Activated T-cell treated with anti-CD3 and anti-CD28 coated beads, Interleukin-2, amount 50 U/mL, for 72 hours (primary cell): ENCODE data around the gene SLC38A10. TPM values are rescaled to one million over a fixed set of nuclear protein-coding genes. Genes with fewer than 3 reads are reported as not detected.
"Not testable (repeated sequence)": the region's sequence is repeated elsewhere in the genome, so short reads cannot be mapped to it uniquely, and the experiment has no call there.

ENCODE experiments used
- ATAC-seq, 2 donors: fragments of 150-1000 bp; cut with Tn5 transposase; replicated peaks in 1 of 2; 2 replicates each; pipeline ENCODE4 v1.10.0; 2021; ENCODE audit warnings: moderate library complexity in 2 of 2, mild to moderate bottlenecking in 1 of 2
- DNase-seq, 2 donors: peaks; one replicate each; pipeline ENCODE4 v3.0.0; 2021 to 2022; ENCODE audit warnings: mixed read lengths in 1 of 2
- H3K27ac Mint-ChIP-seq: one replicate; pipeline ENCODE4 v1.8.0; 2022; ENCODE audit warnings: mild to moderate bottlenecking, moderate library complexity, mixed read lengths
- H3K27me3 Mint-ChIP-seq: one replicate; pipeline ENCODE4 v1.8.0; 2022; ENCODE audit warnings: low read depth, mixed read lengths
- H3K36me3 Mint-ChIP-seq, 2 donors: one replicate each; pipeline ENCODE4 v1.8.0; 2022; ENCODE audit warnings: mixed read lengths in 2 of 2, mild to moderate bottlenecking in 1 of 2; ENCODE audit not compliant: insufficient read depth in 2 of 2
- H3K4me1 Mint-ChIP-seq: one replicate; pipeline ENCODE4 v1.8.0; 2022; ENCODE audit warnings: low read depth, mixed read lengths
- H3K4me3 Mint-ChIP-seq, 2 donors: one replicate each; pipeline ENCODE4 v1.8.0; 2022; ENCODE audit warnings: mild to moderate bottlenecking in 2 of 2, mixed read lengths in 2 of 2, moderate library complexity in 2 of 2
- H3K9me3 Mint-ChIP-seq, 2 donors: one replicate each; pipeline ENCODE4 v1.8.0; 2022; ENCODE audit warnings: mixed read lengths in 2 of 2
- total RNA-seq, 2 donors: library from RNA; stranded (reverse); gene quantifications; one replicate each; pipeline ENCODE4 v1.2.3, GENCODE V29; 2022

The SLC38A10 gene
- total RNA-seq, 2 donors from 2014 or later, result 49.8 to 63.6 TPM

DNA sequence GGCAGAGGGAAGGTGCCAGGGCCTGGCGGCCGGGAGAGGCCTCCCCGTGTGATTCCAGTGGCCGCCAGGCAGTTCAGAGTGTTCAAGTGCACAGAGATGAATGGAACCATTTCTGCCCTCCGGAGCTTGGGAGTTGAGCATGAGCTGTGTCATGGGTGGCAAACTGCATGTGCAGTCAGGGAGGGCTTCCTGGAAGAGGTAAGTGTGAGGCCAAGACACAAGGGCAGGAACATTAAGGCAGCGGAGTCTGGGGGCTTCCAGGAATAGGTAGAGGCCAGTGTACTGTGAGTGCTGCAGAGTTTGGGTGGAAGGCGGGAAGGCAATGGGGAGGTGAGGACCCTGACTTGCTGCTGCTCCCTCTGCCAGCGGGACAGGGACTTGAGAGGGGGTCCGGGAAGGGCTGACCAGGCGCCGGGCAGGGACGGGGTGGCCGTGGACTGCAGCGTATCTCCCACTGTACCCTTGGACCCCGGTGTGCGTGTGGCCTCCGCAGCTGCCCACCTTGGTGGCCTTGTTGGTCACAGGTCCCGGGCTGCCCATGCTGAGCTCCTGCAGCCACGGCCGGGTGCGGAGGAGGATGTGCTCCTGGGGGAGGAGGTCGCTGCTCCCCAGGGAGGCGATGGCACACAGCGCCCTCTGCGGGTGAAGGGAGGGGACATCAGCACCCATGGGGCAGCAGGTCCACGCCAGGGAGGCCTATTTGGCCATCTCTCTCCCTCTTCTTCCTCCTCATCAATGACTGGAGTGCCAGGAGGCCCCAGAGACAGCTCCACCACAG, 64.9 kb downstream of the SLC38A10 start:
- DNase-seq (no peak), ATAC-seq (no peak)
- H3K4me1 Mint-ChIP-seq, result peaks cover 5% of the 10 kb centered on the region
- H3K4me3 Mint-ChIP-seq, result no peak overlapping the region
- H3K9me3 Mint-ChIP-seq, result no peaks in the 10 kb centered on the region
- H3K36me3 Mint-ChIP-seq, result peaks cover 3 to 6% of the 10 kb centered on the region in 2 donors
- no peak overlapping the region for H3K27ac Mint-ChIP-seq
- no peaks in the 10 kb centered on the region for H3K27me3 Mint-ChIP-seq

DNA sequence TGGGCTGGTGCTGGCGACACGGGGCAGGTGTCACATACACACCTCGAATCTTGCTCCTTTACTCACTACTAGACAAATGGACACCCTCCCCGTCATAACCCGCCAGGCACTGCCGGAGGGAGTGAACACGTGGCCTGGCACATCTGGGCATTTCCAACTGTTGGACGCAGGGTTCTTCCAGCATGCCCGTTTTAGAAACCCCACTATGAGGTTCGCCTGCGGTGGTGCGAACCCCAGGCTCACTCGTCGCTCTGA, 65.5 kb downstream of the SLC38A10 start:
- Mint-ChIP-seq H3K36me3 (peaks cover 3 to 6% of the 10 kb centered on the region in 2 donors), H3K4me3 (no peak overlapping the region), H3K27ac (no peak overlapping the region), H3K27me3 (no peaks in the 10 kb centered on the region), H3K9me3 (no peaks in the 10 kb centered on the region), H3K4me1 (peaks cover 5% of the 10 kb centered on the region)
- no peak for ATAC-seq
- no peak for DNase-seq

DNA sequence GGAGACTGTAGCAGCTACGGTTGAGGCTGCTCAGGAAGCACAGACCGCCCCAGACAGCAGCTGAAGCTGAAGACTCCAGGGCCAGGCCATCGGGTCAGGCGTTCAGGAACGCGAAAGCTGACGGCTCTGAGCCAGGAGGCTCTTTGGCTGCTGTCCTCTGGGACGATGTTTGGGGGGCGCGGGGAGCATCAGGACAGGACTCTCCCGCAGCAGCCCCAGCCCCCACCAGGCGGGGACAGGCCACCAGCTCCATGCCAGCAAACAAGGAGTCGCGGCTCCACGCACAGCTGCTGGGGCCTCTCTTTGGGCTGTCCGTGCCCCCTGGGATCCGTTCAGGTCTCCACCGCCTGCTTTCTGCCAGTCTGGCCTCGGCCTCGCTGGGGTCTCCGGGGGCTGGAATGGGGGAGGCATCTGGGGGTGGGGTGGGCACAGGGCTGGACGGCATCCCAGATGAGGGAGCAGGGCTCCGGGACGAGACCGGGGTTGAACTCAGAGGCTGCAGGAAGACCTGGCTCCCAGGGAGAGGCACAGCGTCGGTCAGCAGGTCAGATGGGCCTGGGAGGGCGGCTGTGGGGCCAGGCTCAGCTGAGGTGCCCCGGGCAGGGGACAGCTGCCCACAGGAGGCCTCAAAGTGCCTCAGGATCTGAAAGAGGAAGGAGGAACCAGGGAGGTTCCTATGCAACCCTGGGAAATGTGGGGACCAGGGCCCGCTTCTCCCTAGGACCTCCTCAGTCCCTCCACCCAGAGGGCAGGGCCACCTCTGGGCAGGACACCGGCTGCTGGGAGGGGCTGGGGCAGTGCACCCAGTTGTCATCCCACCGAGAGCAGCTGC, 66.1 kb downstream of the SLC38A10 start:
- Mint-ChIP-seq H3K27ac (no peak overlapping the region), H3K4me1 (peaks cover 5% of the 10 kb centered on the region), H3K9me3 (no peaks in the 10 kb centered on the region), H3K4me3 (no peak overlapping the region), H3K36me3 (peaks cover 3 to 6% of the 10 kb centered on the region in 2 donors), H3K27me3 (no peaks in the 10 kb centered on the region)
- DNase-seq (no peak), ATAC-seq (no peak)

DNA sequence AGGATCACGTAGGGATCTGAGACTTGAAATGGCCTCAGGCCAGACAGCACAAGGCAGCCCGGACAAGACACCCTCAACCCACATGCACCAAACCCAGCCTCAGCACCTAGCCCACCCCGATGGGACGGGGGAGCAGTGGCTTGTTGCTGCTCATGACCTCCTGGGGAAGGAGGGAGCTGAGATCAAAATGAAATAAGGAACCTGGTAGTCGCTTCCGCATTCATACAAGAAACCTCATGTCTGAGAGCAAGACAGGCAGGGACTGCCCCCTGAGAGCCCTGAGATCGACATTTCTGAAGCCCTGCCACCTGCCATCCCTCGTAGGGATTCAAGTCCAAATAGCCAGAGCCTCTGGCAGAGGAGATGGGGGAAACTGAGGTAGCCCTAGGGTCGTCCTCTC, 66.7 kb downstream of the SLC38A10 start:
- ATAC-seq, result no peak
- peaks cover 3 to 6% of the 10 kb centered on the region in 2 donors for H3K36me3 Mint-ChIP-seq

DNA sequence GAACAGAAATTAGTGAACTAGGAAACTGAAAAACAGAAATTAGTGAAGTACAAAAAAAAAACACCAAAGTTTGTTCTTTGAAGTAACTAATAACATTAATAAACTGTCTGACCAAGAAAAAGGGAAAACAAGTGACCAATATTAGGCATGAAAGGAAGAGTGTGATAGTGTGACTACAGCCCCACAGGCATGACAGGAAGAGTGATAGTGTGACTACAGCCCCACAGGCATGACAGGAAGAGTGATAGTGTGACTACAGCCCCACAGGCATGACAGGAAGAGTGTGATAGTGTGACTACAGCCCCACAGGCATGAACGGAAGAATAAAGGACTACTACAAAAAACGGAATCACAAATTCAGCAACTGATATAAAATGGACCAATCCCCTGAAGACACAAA, 67.5 kb downstream of the SLC38A10 start:
- H3K27me3 Mint-ChIP-seq, H3K4me3 Mint-ChIP-seq: not testable (repeated sequence)

More for the DNA sequence above, 66.7 kb downstream of the SLC38A10 start:
- no peak overlapping the region for H3K4me3 Mint-ChIP-seq
- H3K27ac Mint-ChIP-seq, result no peak overlapping the region
- H3K4me1 Mint-ChIP-seq, result peaks cover 11% of the 10 kb centered on the region
- no peaks in the 10 kb centered on the region for H3K27me3 Mint-ChIP-seq
- no peak for DNase-seq
- no peaks in the 10 kb centered on the region for H3K9me3 Mint-ChIP-seq

DNA sequence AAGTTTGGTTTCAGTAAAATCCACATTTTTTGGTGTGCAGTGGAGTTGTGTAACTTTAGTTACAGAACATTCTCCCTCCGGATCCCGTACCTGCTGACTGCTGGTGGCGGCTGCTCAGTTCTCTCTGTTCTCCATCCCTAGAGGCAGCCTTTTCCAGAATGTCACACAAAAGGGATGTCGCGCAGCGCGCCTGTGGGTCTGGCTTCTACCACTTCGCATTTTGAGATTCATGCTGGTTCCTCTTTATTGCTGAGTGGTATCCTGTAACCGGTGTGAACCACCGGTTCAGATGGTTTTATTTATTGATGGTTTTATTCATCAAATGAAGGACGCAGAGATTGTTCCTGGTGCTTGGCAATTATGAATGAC, 71.4 kb downstream of the SLC38A10 start:
- Mint-ChIP-seq H3K9me3 (no peaks in the 10 kb centered on the region), H3K36me3 (no peaks in the 10 kb centered on the region), H3K4me3 (peak overlapping the region; percentile 78 to 90), H3K27me3 (no peaks in the 10 kb centered on the region), H3K4me1 (peaks cover 22% of the 10 kb centered on the region), H3K27ac (peak overlapping the region; percentile 82)
- no peak for ATAC-seq
- DNase-seq, result no peak

More for the DNA sequence above, 67.5 kb downstream of the SLC38A10 start:
- H3K36me3 Mint-ChIP-seq, H3K9me3 Mint-ChIP-seq, DNase-seq, ATAC-seq, H3K27ac Mint-ChIP-seq: not testable (repeated sequence)
- H3K4me1 Mint-ChIP-seq, result peaks cover 13% of the 10 kb centered on the region

DNA sequence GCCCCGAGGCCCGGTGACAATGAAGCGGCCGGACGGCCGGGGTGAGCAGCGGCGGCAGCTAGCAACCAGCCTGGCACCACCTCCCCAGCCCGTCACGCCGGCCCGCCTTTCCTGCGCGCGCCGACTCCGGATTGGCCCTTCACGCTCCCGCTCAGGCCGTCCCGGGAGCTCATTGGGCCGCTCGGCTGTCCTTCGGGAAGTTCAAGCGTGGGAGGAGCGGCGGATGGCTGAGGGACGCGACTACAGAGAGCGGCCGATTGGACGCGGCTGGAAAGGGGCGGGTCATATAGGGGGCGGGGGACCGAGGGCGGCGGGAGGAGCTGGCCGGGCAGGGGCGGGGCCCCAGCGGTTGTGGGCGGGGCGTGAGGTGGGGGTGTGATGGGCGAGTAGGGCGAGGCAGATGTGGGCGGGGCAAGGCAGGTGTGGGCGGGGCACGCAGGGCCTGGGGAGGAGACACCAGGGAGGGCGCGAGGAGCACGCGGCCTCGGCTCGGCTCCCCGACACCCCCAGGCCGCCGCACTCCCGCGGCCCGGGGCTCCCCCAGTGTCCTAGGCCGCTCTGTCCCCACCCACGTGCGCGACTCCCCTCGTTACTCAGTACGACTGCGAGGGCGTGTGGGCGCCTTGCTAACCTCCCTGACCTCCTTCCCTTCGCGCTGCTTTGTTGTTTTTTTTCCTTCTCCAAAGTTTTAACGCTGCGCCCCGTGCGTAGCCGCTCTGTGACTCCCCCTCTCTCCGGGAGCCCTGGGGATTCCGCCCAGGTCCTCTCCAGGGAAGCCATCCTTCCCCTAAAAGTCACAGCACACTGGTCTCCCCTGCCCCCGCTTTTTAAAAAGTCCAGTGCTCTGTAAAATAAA, 72.0 kb downstream of the SLC38A10 start, which contains the start of gene CEP131:
CEP131 (minus strand) TSS at position 60 of the 856 bp plus-strand sequence. CDS start 2,909 bp downstream, outside the sequence.
- Mint-ChIP-seq H3K9me3 (no peaks in the 10 kb centered on the region), H3K27ac (peak within 1 kb of the TSS; percentile 82), H3K4me3 (peak within 1 kb of the TSS; percentile 78 to 90), H3K4me1 (peaks cover 22% of the 10 kb centered on the region), H3K36me3 (no peaks in the 10 kb centered on the region), H3K27me3 (no peaks in the 10 kb centered on the region)
- ATAC-seq, result peak; percentile 95 to 96
- peak; percentile 99 to 100 for DNase-seq

- DNase-seq (no peak), ATAC-seq (no peak)
- Mint-ChIP-seq H3K27me3 (no peaks in the 10 kb centered on the region), H3K36me3 (no peaks in the 10 kb centered on the region), H3K27ac (no peak overlapping the region), H3K4me1 (peaks cover 19% of the 10 kb centered on the region), H3K9me3 (no peaks in the 10 kb centered on the region), H3K4me3 (peak overlapping the region; percentile 77 to 78)
Observed at GRCh38 chr17:81222620-81222905, 72.5 kb downstream of the SLC38A10 start.

DNA sequence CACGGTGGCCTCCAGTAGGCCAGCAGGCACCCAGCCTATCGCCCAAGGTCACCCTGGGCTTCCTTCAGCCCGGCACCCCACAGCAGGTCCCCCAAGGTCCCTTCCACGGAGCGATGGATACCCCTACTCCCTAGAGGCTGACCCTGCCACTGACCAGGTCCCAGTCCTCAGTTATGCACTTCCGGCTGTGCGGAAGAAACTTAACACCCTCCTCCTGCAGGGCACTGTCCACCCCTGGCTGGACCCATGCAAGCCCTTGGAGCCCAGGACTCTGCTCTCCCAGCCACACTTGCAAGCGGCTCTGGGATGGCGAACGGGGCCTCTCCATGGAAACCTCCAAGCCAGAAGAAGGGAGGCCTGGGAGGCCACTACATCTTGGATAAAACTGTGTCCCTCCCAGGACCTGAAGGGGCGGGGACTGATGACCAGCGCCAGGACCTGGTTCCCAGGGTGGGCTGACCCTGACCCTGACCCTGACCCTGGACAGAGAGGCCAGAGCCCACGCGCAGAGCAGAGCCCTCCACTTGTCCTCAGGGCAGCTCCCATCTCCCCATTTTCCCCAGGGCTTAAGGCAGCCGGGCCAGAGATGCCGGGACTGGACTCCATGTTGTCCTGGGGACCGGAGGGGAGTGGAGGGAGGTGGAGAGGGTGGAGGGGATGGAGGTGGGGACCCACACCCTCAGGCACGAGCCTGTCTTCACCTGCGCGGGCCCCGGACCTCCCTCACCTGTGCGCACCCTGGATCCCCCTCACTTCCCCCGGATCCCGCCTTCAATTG, 73.1 kb downstream of the SLC38A10 start:
- peak overlapping the region; percentile 77 to 78 for H3K4me3 Mint-ChIP-seq
- no peak overlapping the region for H3K27ac Mint-ChIP-seq
- DNase-seq (no peak), ATAC-seq (no peak)
- no peaks in the 10 kb centered on the region for H3K36me3 Mint-ChIP-seq
- H3K9me3 Mint-ChIP-seq, result no peaks in the 10 kb centered on the region
- peaks cover 17% of the 10 kb centered on the region for H3K4me1 Mint-ChIP-seq
- no peaks in the 10 kb centered on the region for H3K27me3 Mint-ChIP-seq

- ATAC-seq, result no peak
- DNase-seq, result no peak
- Mint-ChIP-seq H3K27ac (no peak overlapping the region), H3K27me3 (no peaks in the 10 kb centered on the region), H3K4me1 (peaks cover 17% of the 10 kb centered on the region), H3K36me3 (no peaks in the 10 kb centered on the region), H3K9me3 (no peaks in the 10 kb centered on the region), H3K4me3 (peak overlapping the region in 1 of 2 donors; percentile 78)
Observed at GRCh38 chr17:81221371-81221841, 73.7 kb downstream of the SLC38A10 start.

GRCh38 chr17:81219476-81220180, 75.5 kb downstream of the SLC38A10 start:
- H3K27me3 Mint-ChIP-seq, result no peaks in the 10 kb centered on the region
- no peak for DNase-seq
- no peak for ATAC-seq
- H3K4me3 Mint-ChIP-seq, result no peak overlapping the region
- no peak overlapping the region for H3K27ac Mint-ChIP-seq
- H3K9me3 Mint-ChIP-seq, result no peaks in the 10 kb centered on the region
- peaks cover 17% of the 10 kb centered on the region for H3K4me1 Mint-ChIP-seq
- no peaks in the 10 kb centered on the region for H3K36me3 Mint-ChIP-seq

DNA sequence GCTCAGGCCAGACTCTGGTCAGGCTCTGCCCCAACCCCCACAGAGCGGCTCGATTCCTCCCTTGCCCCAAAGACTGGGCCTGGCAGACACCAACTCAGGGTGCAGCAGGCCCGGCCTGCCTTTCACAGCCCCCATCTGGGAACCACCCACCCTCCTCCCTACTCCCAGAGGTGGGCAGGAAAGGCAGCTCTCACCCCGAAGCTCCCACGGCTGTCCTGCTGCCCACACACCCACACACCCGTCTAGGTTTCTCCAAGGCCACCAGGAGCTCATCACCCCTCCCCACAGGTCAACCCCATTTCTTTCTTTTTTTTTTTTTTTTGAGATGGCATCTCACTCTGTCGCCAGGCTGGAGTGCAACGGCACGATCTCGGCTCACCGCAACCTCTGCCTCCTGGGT, 76.1 kb downstream of the SLC38A10 start:
- ATAC-seq, result no peak
- no peaks in the 10 kb centered on the region for H3K27me3 Mint-ChIP-seq
- H3K4me3 Mint-ChIP-seq, result no peak overlapping the region
- H3K9me3 Mint-ChIP-seq, result no peaks in the 10 kb centered on the region
- no peak overlapping the region for H3K27ac Mint-ChIP-seq
- no peaks in the 10 kb centered on the region for H3K36me3 Mint-ChIP-seq
- H3K4me1 Mint-ChIP-seq, result peaks cover 16% of the 10 kb centered on the region
- DNase-seq, result no peak
